IMR-90 (cell line): ENCODE measurements around the gene CNGA1. TPM values are rescaled to one million over a fixed set of nuclear protein-coding genes. Genes with fewer than 3 reads are reported as not detected.

ENCODE experiments used
- ATAC-seq: fragments of 200-7000 bp; cut with Tn5 transposase; 2 replicates; pipeline ENCODE4 v1.9.1; 2020; ENCODE audit warnings: low read depth, mild to moderate bottlenecking, moderate library complexity
- BruUV-seq: library from RNA; stranded (reverse); fragments of 400-500 nt; replicated peaks from 2 replicates; lab custom pipeline; 2021; lab: Mats Ljungman, UMichigan
- CTCF ChIA-PET: fragments of 300-600 bp; formaldehyde crosslinking; extraction: SDS; loops from one replicate; lab custom pipeline; 2021; ENCODE audit warnings: antibody characterized with exemption; lab: Yijun Ruan, JAX
- POLR2A ChIA-PET: fragments of 300-600 bp; sonication (Branson Sonifier 250); formaldehyde crosslinking; loops from one replicate; lab custom pipeline; 2022; ENCODE audit warnings: antibody characterized with exemption; ENCODE audit not compliant: unreplicated experiment; lab: Charles Lee
- DNase-seq: peaks from one replicate; pipeline ENCODE4 v3.0.0; 2013
- H2AFZ ChIP-seq: replicated peaks from 2 replicates; pipeline ENCODE3; 2013; ENCODE audit warnings: low read length, mild to moderate bottlenecking; ENCODE audit not compliant: poor library complexity
- H2AK5ac ChIP-seq: 2 replicates; pipeline ENCODE4 v1.6.1; 2013; ENCODE audit warnings: low read depth, low read length, inconsistent platforms
- H2AK9ac ChIP-seq: replicated peaks from 2 replicates; pipeline ENCODE3; 2013; ENCODE audit warnings: mild to moderate bottlenecking, low read depth, low read length, moderate library complexity; ENCODE audit not compliant: poor library complexity
- H2BK120ac ChIP-seq: 2 replicates; pipeline ENCODE4 v1.6.1; 2013; ENCODE audit warnings: low read depth, low read length, inconsistent platforms
- H2BK15ac ChIP-seq: 3 replicates; pipeline ENCODE4 v1.6.1; 2013; ENCODE audit warnings: low read depth, low read length, inconsistent platforms
- H2BK20ac ChIP-seq: 2 replicates; pipeline ENCODE4 v1.6.1; 2013; ENCODE audit warnings: low read depth, mild to moderate bottlenecking, inconsistent platforms, low read length, moderate library complexity
- H2BK5ac ChIP-seq: 2 replicates; pipeline ENCODE4 v1.6.1; 2013; ENCODE audit warnings: mild to moderate bottlenecking, low read depth, low read length, inconsistent platforms; ENCODE audit not compliant: poor library complexity, severe bottlenecking
- H3K14ac ChIP-seq: replicated peaks from 2 replicates; pipeline ENCODE4 v1.6.1; 2013; ENCODE audit warnings: low read depth, low read length, inconsistent platforms
- H3K18ac ChIP-seq: 2 replicates; pipeline ENCODE4 v1.6.1; 2013; ENCODE audit warnings: low read depth, low read length, control low read depth
- H3K23ac ChIP-seq: 2 replicates; pipeline ENCODE4 v1.6.1; 2013; ENCODE audit warnings: low read depth, low read length, inconsistent platforms
- H3K27ac ChIP-seq: 2 replicates; pipeline ENCODE4 v1.5.1; 2013; ENCODE audit warnings: mild to moderate bottlenecking, control low read depth, low read length; ENCODE audit not compliant: insufficient read depth
- H3K27me3 ChIP-seq: 2 replicates; pipeline ENCODE4 v1.6.1; 2013; ENCODE audit warnings: low read length; ENCODE audit not compliant: control insufficient read depth, insufficient read depth
- H3K36me3 ChIP-seq: 2 replicates; pipeline ENCODE4 v1.6.1; 2013; ENCODE audit warnings: low read length, mixed read lengths; ENCODE audit not compliant: control insufficient read depth, insufficient read depth
- H3K4ac ChIP-seq: 2 replicates; pipeline ENCODE4 v1.6.1; 2013; ENCODE audit warnings: low read depth, low read length, inconsistent platforms
- H3K4me1 ChIP-seq: 2 replicates; pipeline ENCODE4 v1.6.1; 2013; ENCODE audit warnings: low read length, mixed read lengths; ENCODE audit not compliant: control insufficient read depth, insufficient read depth
- H3K4me2 ChIP-seq: 2 replicates; pipeline ENCODE4 v1.6.1; 2013; ENCODE audit warnings: low read depth, mild to moderate bottlenecking, control low read depth, low read length, moderate library complexity
- H3K4me3 ChIP-seq: 2 replicates; pipeline ENCODE4 v1.5.1; 2013; ENCODE audit warnings: low read depth, mild to moderate bottlenecking, control low read depth, low read length, moderate library complexity; ENCODE audit not compliant: insufficient read depth
- H3K56ac ChIP-seq: 2 replicates; pipeline ENCODE4 v1.6.1; 2013; ENCODE audit warnings: low read length, inconsistent platforms; ENCODE audit not compliant: insufficient read depth; ENCODE audit errors: extremely low read depth
- H3K79me1 ChIP-seq, 2 experiments: 2 replicates each; pipeline ENCODE4 v1.6.1; 2013; ENCODE audit warnings: low read length in 2 of 2, inconsistent platforms in 1 of 2, low read depth in 1 of 2
- H3K9ac ChIP-seq: 2 replicates; pipeline ENCODE4 v1.6.1; 2013; ENCODE audit warnings: low read depth, low read length, control low read depth
- H3K9me1 ChIP-seq: 2 replicates; pipeline ENCODE4 v1.6.1; 2013; ENCODE audit warnings: low read length, inconsistent platforms; ENCODE audit not compliant: insufficient read depth
- H3K9me3 ChIP-seq: 2 replicates; pipeline ENCODE4 v1.6.1; 2013; ENCODE audit warnings: low read length; ENCODE audit not compliant: control insufficient read depth, insufficient read depth
- H4K20me1 ChIP-seq: 2 replicates; pipeline ENCODE4 v1.6.1; 2013; ENCODE audit warnings: low read length, inconsistent platforms; ENCODE audit not compliant: insufficient read depth
- H4K5ac ChIP-seq: 2 replicates; pipeline ENCODE4 v1.6.1; 2013; ENCODE audit warnings: mild to moderate bottlenecking, low read depth, low read length, control low read depth
- H4K8ac ChIP-seq, 2 experiments: 2 replicates each; pipeline ENCODE4 v1.6.1; 2013; ENCODE audit warnings: low read depth in 2 of 2, low read length in 2 of 2, control low read depth in 1 of 2, inconsistent platforms in 1 of 2
- H4K91ac ChIP-seq: 2 replicates; pipeline ENCODE4 v1.6.1; 2013; ENCODE audit warnings: low read depth, low read length, inconsistent platforms; ENCODE audit not compliant: insufficient read depth
- BHLHE40 ChIP-seq: fragments of 150-350 bp; IDR thresholded peaks from 2 replicates; pipeline ENCODE4 v1.6.1; 2016; ENCODE audit warnings: mild to moderate bottlenecking, low read depth, low read length
- CHD1 ChIP-seq: IDR thresholded peaks from 2 replicates; pipeline ENCODE4 v1.6.1; 2012; ENCODE audit warnings: low read depth, low read length, improper control_type of control experiment
- CTCF ChIP-seq: conservative IDR thresholded peaks from 2 replicates; pipeline ENCODE4 v1.5.1; 2012; ENCODE audit warnings: mild to moderate bottlenecking, low read depth, low read length, improper control_type of control experiment
- MAFK ChIP-seq: IDR thresholded peaks from 2 replicates; pipeline ENCODE4 v1.6.1; 2012; ENCODE audit warnings: low read depth, low read length, improper control_type of control experiment
- MXI1 ChIP-seq: IDR thresholded peaks from 2 replicates; pipeline ENCODE4 v1.6.1; 2012; ENCODE audit warnings: low read depth, mild to moderate bottlenecking, low read length, moderate library complexity, borderline replicate concordance
- RCOR1 ChIP-seq: IDR thresholded peaks from 2 replicates; pipeline ENCODE4 v1.6.1; 2012; ENCODE audit warnings: mild to moderate bottlenecking, low read length, improper control_type of control experiment; ENCODE audit not compliant: insufficient replicate concordance
- RFX5 ChIP-seq: IDR thresholded peaks from 2 replicates; pipeline ENCODE4 v1.8.0; 2012; ENCODE audit warnings: low read depth, mild to moderate bottlenecking, low read length, moderate library complexity
- SMC3 ChIP-seq: fragments of 150-350 bp; IDR thresholded peaks from 2 replicates; pipeline ENCODE4 v1.6.1; 2016; ENCODE audit warnings: low read depth, mild to moderate bottlenecking, antibody characterized with exemption, low read length, moderate library complexity
- USF2 ChIP-seq: fragments of 150-350 bp; IDR thresholded peaks from 2 replicates; pipeline ENCODE4 v1.6.1; 2017; ENCODE audit warnings: mild to moderate bottlenecking, antibody characterized with exemption, low read length, low read depth
- WGBS, 2 experiments: methylation state at CpG; one replicate each; pipeline versions ENCODE4 v1.1.5 to v1.1.7; 2013; ENCODE audit warnings: missing lambda C conversion rate in 2 of 2; ENCODE audit not compliant: insufficient read length in 1 of 2; ENCODE audit errors: extremely low coverage in 2 of 2; 5-methylcytosine and 5-hydroxymethylcytosine counted together
- dilution Hi-C: fragments of 300-500 bp; cut with HindIII; formaldehyde crosslinking; loops from one replicate; pipeline ENCODE4 v1.14.3; 2018; ENCODE audit warnings: low sequenced_read_pairs; ENCODE audit not compliant: unreplicated experiment
- in situ Hi-C: fragments of 300-500 bp; cut with MboI; formaldehyde crosslinking; loops from 3 replicates; pipeline ENCODE4 v1.14.3; 2019; ENCODE audit warnings: low sequenced_read_pairs, inconsistent platforms, mixed read lengths
- intact Hi-C: fragments of 100-400 bp; cut with micrococcal nuclease; formaldehyde crosslinking; loops from 2 replicates; pipeline ENCODE4 v1.10.0; 2022
- polyA plus RNA-seq, 3 experiments: library from polyadenylated mRNA; depleted of rRNA; stranded (reverse); fragments of >200 nt; gene quantifications; 2 replicates each; pipeline ENCODE4 v1.2.3, GENCODE V29; 2012; ENCODE audit warnings: low replicate concordance in 1 of 3
- total RNA-seq: library from RNA; depleted of rRNA; stranded (reverse); fragments of >200 nt; gene quantifications from 2 replicates; pipeline ENCODE4 v1.2.3, GENCODE V29; 2012

CNGA1 gene
- total and polyA plus RNA-seq, 2 of the 4 experiments (the other 2 are of a cell fraction): not detected

- no peak overlapping the region for H3K56ac ChIP-seq
- in situ Hi-C loops: no loop called here
- CTCF ChIA-PET: interaction anchor here (0.6 to 1.0 kb wide), 2 partner anchors 18 to 98 kb away, joined by 4 to 9 read pairs; no protein-coding TSS in a partner anchor
Measured at GRCh38 chr4:48011722-48012121, 4.8 kb downstream of the CNGA1 start.

More at GRCh38 chr4:48011722-48012121, 4.8 kb downstream of the CNGA1 start:
- DNase-seq: no peak
- Histone ChIP-seq H3K79me1 (no peaks in the 10 kb centered on the region), H3K9me1 (no peaks in the 10 kb centered on the region), H2AK5ac (no peak overlapping the region), H2AK9ac (no peak overlapping the region), H4K5ac (no peak overlapping the region), H2BK20ac (no peak overlapping the region), H4K8ac (no peak overlapping the region), H3K27me3 (no peaks in the 10 kb centered on the region; the same call in 1 of the 2 replicates), H3K27ac (no peak overlapping the region), H3K23ac (no peak overlapping the region), H3K18ac (no peak overlapping the region), H3K9me3 (peaks cover 1% of the 10 kb centered on the region; the same call in 1 of the 2 replicates), H3K14ac (no peak overlapping the region), H2BK120ac (no peak overlapping the region), H3K4me1 (no peaks in the 10 kb centered on the region), H4K91ac (no peak overlapping the region), H3K9ac (no peak overlapping the region), H3K4ac (no peak overlapping the region), H2AFZ (no peak overlapping the region), H3K36me3 (no peaks in the 10 kb centered on the region), H2BK5ac (no peak overlapping the region), H3K4me2 (no peak overlapping the region), H2BK15ac (no peak overlapping the region), H4K20me1 (no peaks in the 10 kb centered on the region), H3K4me3 (no peak overlapping the region)
- ATAC-seq: no peak
- no TSS peak for BruUV-seq
- POLR2A ChIA-PET: no interaction called here
- intact Hi-C loops: no loop called here
- 50% methylated on average over 1 of the region's 4 CpGs; no CpG with 5 or more reads in 1 of the 2 experiments for WGBS, 2 experiments
- dilution Hi-C loops: no loop called here
- no peak for TF ChIP-seq RFX5
- TF ChIP-seq MXI1: no peak
- TF ChIP-seq CHD1: no peak
- no peak for TF ChIP-seq USF2
- TF ChIP-seq RCOR1: no peak
- TF ChIP-seq SMC3: no peak
- no peak for TF ChIP-seq MAFK
- no peak for TF ChIP-seq BHLHE40
- no peak for TF ChIP-seq CTCF
